ENCODE measurements around the gene MDC1.
"Not testable (repeated sequence)": the region's sequence is repeated elsewhere in the genome, so short reads cannot be mapped to it uniquely, and the experiment has no call there.

MDC1 gene

DNA sequence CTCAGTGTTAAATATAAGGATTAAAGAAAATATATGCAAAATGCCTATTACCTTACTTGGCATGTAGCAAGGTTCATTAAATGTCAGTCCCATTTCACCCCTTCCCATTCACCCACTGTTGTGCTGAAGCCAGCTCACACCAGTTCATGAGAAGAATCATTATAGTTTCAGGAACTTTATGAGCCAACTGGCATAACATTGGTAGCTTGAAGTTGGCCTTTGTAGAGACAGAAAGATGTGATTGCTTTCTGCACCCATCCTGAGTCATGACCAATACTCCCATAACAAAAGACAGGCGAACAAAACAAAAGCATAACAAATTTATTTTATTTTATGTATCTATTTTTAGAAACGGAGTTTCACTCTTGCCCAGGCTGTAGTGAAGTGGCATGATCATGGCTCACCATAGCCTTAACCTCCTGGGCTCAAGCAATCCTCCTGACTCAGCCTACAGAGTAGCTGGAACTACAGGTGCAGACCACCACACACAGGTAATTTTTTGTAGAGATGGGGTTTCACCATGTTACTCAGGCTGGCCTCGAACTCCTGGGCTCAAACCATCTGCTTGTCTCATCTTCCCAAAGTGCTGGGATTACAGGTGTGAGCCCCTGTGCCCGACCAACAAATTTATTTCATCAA lies 44.8 kb upstream of the MDC1 start:
- no peak for DNase-seq
- Histone ChIP-seq H3K4me3 (ENCODE audit: low read depth, low read length) (no peak overlapping the region), H3K36me3 (no peaks in the 10 kb centered on the region), H3K9me3 (ENCODE audit: severe bottlenecking) (no peaks in the 10 kb centered on the region), H3K27ac (no peak overlapping the region), H3K27me3 (ENCODE audit: insufficient read depth, low read depth, severe bottlenecking) (no peaks in the 10 kb centered on the region)
- TF ChIP-seq, protein P1, sequence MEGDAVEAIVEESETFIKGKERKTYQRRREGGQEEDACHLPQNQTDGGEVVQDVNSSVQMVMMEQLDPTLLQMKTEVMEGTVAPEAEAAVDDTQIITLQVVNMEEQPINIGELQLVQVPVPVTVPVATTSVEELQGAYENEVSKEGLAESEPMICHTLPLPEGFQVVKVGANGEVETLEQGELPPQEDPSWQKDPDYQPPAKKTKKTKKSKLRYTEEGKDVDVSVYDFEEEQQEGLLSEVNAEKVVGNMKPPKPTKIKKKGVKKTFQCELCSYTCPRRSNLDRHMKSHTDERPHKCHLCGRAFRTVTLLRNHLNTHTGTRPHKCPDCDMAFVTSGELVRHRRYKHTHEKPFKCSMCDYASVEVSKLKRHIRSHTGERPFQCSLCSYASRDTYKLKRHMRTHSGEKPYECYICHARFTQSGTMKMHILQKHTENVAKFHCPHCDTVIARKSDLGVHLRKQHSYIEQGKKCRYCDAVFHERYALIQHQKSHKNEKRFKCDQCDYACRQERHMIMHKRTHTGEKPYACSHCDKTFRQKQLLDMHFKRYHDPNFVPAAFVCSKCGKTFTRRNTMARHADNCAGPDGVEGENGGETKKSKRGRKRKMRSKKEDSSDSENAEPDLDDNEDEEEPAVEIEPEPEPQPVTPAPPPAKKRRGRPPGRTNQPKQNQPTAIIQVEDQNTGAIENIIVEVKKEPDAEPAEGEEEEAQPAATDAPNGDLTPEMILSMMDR (IDR thresholded peaks at IDR 0.05; ENCODE audit: low read depth, low read length) = no peak

DNA sequence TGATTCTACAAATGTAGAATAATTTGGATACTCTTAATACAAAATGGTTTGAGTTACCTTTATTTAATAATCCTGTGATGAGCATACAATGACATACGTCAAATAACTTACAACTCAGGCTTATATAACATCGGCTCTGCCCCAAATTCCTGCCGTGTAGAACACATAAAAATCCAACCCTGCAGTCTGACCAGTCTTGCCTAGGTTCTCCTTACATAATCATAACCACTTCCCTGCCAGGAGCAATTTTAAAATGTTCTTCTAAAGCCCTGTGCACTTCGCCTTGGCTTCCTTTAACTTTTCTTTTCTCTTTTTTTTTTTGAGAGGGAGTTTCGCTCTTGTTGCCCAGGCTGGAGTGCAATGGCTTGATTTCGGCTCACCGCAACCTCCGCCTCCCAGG lies 43.5 kb upstream of the MDC1 start:
- H3K36me3 ChIP-seq = no peaks in the 10 kb centered on the region
- no peak for DNase-seq
- H3K9me3 ChIP-seq (ENCODE audit: severe bottlenecking) = no peaks in the 10 kb centered on the region
- H3K27me3 ChIP-seq (ENCODE audit: insufficient read depth, low read depth, severe bottlenecking) = no peaks in the 10 kb centered on the region
- TF ChIP-seq, protein P1 (IDR thresholded peaks at IDR 0.05; ENCODE audit: low read depth, low read length) = no peak
- H3K4me3 ChIP-seq (ENCODE audit: low read depth, low read length) = no peak overlapping the region
- H3K27ac ChIP-seq = no peak overlapping the region

DNA sequence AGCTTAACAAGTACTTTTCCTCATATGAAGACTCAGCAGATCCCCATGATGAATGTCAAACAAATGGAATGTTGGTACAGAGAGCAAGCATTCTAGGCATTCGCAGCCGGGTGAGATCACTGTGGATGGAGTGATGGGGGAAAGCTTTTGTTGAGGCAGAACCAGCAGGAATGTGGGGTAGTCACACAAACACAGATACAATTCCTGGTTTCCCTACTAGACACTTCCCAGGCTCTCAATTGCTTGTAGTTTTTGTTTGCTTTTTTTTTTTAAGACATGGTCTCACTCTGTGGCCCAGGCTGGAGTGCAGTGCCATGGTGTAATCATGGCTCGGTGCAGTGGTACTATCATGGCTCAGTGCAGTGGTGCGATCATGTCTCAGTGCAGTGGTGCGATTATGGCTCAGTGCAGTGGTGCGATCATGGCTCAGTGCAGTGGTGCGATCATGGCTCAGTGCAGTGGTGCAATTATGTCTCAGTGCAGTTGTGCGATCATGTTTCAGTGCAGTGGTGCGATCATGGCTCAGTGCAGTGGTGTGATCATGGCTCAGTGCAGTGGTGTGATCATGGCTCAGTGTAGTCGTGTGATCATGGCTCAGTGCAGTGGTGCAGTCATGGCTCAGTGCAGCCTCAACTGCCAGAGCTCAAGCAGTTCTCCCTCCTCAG lies 42.6 kb upstream of the MDC1 start:
- Histone ChIP-seq H3K27me3 (ENCODE audit: insufficient read depth, low read depth, severe bottlenecking) (no peaks in the 10 kb centered on the region), H3K27ac (no peak overlapping the region), H3K9me3 (ENCODE audit: severe bottlenecking) (no peaks in the 10 kb centered on the region), H3K4me3 (ENCODE audit: low read depth, low read length) (no peak overlapping the region), H3K36me3 (no peaks in the 10 kb centered on the region)
- DNase-seq = no peak
- TF ChIP-seq, protein P1 (IDR thresholded peaks at IDR 0.05; ENCODE audit: low read depth, low read length) = no peak

DNA sequence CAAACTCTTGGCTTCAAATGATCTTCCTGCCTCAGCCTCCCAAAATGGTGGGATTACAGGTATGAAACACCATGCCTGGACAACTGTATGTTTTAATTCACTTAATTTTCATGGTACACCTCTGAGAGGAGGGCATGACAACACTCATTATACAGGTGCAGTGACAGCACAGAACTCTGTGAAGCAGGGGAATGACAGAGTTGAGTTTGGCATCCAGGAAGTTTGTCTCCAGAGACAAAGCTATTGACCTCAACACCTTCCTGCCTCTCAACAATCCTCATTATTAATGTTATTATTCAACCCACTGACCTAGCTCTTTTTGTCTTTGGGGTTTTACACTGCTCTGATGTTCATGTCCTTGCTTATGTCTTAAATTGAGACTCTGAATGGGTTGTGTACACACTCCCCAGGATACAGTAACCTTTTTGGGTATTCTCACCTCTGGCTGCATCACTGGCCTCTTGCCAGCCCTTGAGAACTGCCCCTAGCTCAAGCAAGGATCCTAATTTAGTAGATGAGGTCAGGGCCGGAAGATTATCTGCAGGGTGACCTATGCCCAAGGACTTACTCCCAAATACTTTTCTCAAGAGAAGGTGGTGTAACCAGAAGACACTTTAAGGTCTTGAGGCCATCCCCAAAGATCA lies 40.3 kb upstream of the MDC1 start:
- Histone ChIP-seq H3K4me3 (ENCODE audit: low read depth, low read length) (no peak overlapping the region), H3K27ac (no peak overlapping the region; the same call in 1 of the 2 replicates), H3K27me3 (ENCODE audit: insufficient read depth, low read depth, severe bottlenecking) (no peaks in the 10 kb centered on the region), H3K36me3 (no peaks in the 10 kb centered on the region), H3K9me3 (ENCODE audit: severe bottlenecking) (no peaks in the 10 kb centered on the region)
- DNase-seq = no peak
- TF ChIP-seq, protein P1 (IDR thresholded peaks at IDR 0.05; ENCODE audit: low read depth, low read length) = no peak

DNA sequence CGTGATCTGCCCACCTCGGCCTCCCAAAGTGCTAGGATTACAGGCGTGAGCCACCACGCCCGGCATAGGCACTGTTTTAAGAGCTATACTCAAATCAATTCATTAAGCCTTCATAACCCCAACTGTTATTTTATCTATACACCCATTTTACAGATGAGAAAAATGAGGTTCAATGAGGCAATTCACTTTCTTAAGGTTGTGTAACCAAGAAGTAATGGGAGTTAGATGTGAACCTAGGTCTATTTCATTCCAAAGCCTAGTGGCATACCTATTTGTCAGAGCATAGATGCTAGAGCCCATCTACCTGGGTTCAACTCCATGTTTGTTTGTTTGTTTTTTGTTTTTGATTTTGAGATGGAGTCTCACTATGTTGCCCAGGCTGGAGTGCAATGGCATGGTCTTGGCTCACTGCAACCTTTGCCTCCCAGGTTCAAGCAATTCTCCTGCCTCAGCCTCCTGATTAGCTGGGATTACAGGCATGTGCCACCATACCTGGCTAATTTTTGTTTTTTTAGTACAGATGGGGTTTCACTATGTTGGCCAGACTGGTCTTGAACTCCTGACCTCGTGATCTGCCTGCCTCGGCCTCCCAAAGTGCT lies 39.4 kb upstream of the MDC1 start:
- H3K36me3 ChIP-seq; DNase-seq; H3K9me3 ChIP-seq (ENCODE audit: severe bottlenecking); H3K27me3 ChIP-seq (ENCODE audit: insufficient read depth, low read depth, severe bottlenecking); H3K4me3 ChIP-seq (ENCODE audit: low read depth, low read length); H3K27ac ChIP-seq: not testable (repeated sequence)

DNA sequence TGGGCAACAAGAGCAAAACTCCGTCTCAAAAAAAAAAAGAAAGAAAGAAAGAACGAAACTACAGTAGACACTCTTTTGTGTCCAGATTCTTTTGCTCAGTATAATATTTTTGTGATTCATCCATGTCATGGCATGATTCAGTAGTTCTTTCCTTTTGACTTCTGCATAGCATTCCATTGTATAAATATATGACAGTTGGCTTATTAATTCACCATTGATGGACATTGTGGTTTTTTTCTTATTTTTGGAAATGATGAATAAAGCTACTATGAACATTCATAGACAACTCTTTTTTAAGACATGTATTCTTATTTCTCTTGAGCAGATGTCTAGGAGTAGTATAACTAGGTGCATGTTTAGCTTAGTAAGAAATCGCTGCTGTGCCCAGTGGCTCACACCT lies 37.5 kb upstream of the MDC1 start:
- DNase-seq = no peak
- no peaks in the 10 kb centered on the region for H3K9me3 ChIP-seq (ENCODE audit: severe bottlenecking)
- H3K27me3 ChIP-seq (ENCODE audit: insufficient read depth, low read depth, severe bottlenecking) = no peaks in the 10 kb centered on the region
- TF ChIP-seq, protein P1 (IDR thresholded peaks at IDR 0.05; ENCODE audit: low read depth, low read length) = no peak
- no peak overlapping the region for H3K27ac ChIP-seq
- no peaks in the 10 kb centered on the region for H3K36me3 ChIP-seq
- H3K4me3 ChIP-seq (ENCODE audit: low read depth, low read length) = no peak overlapping the region
